Ishikawa (cell line): ENCODE results near the gene TNNI3K.

Source experiments
- CEBPB ChIP-seq: IDR thresholded peaks from 2 replicates; pipeline ENCODE4 v1.6.1; 2012
- EGR1 ChIP-seq: IDR thresholded peaks from 2 replicates; pipeline ENCODE4 v1.6.1; 2012
- EP300 ChIP-seq: IDR thresholded peaks from 2 replicates; pipeline ENCODE4 v1.6.1; 2012; ENCODE audit warnings: borderline replicate concordance
- FOXM1 ChIP-seq: IDR thresholded peaks from 2 replicates; pipeline ENCODE4 v1.6.1; 2012; ENCODE audit warnings: low read depth, borderline replicate concordance
- NFIC ChIP-seq: IDR thresholded peaks from 2 replicates; pipeline ENCODE4 v1.6.1; 2012
- RAD21 ChIP-seq: IDR thresholded peaks from 2 replicates; pipeline ENCODE4 v1.6.1; 2012; ENCODE audit warnings: low read depth
- TAF1 ChIP-seq: IDR thresholded peaks from 2 replicates; pipeline ENCODE4 v1.6.1; 2012; ENCODE audit warnings: low read depth, mild to moderate bottlenecking
- YY1 ChIP-seq: IDR thresholded peaks from 2 replicates; pipeline ENCODE4 v1.6.1; 2012; ENCODE audit warnings: low read depth

DNA sequence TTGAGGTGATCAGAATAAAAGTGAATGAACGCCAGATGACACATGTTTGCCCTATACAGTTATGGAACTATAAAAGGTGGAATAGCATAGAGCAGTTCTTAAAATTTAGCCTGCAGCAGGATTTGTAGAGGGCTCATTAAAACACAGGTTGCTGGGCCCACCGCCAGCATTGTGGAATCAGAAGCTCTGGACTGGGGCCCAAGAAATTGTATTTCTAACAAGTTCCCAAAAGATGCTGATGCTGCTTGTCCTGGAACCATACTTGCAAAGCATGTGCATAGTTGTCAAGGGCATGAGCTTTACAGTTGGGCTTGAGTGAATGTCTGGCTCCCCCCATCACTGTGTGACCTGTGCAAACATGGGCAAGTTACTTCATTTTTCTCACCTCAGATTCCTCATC, 314.7 kb downstream of the TNNI3K start:
- TF ChIP-seq FOXM1 (no peak), EP300 (no peak), YY1 (no peak), CEBPB (no peak), NFIC (no peak), TAF1 (no peak), EGR1 (no peak), RAD21 (no peak)
